IMR-90 (cell line): ENCODE results near the gene TRDMT1.

Experiments
- CEBPB ChIP-seq: IDR thresholded peaks from 2 replicates; pipeline ENCODE4 v1.6.1; 2012; ENCODE audit warnings: low read depth, low read length, improper control_type of control experiment
- CHD1 ChIP-seq: IDR thresholded peaks from 2 replicates; pipeline ENCODE4 v1.6.1; 2012; ENCODE audit warnings: low read depth, low read length, improper control_type of control experiment
- CTCF ChIP-seq: conservative IDR thresholded peaks from 2 replicates; pipeline ENCODE4 v1.5.1; 2012; ENCODE audit warnings: mild to moderate bottlenecking, low read depth, low read length, improper control_type of control experiment
- MAZ ChIP-seq: IDR thresholded peaks from 2 replicates; pipeline ENCODE4 v1.6.1; 2012; ENCODE audit warnings: low read depth, mild to moderate bottlenecking, low read length, improper control_type of control experiment, moderate library complexity, borderline replicate concordance
- MXI1 ChIP-seq: IDR thresholded peaks from 2 replicates; pipeline ENCODE4 v1.6.1; 2012; ENCODE audit warnings: low read depth, mild to moderate bottlenecking, low read length, moderate library complexity, borderline replicate concordance
- NFE2L2 ChIP-seq: fragments of 150-350 bp; IDR thresholded peaks from 2 replicates; pipeline ENCODE4 v1.6.1; 2016; ENCODE audit warnings: low read depth, mild to moderate bottlenecking, low read length
- POLR2A ChIP-seq: IDR thresholded peaks from 2 replicates; pipeline ENCODE4 v1.6.1; 2012; ENCODE audit warnings: mild to moderate bottlenecking, low read depth, low read length
- RAD21 ChIP-seq: IDR thresholded peaks from 2 replicates; pipeline ENCODE4 v1.6.1; 2012; ENCODE audit warnings: low read length, improper control_type of control experiment
- RCOR1 ChIP-seq: IDR thresholded peaks from 2 replicates; pipeline ENCODE4 v1.6.1; 2012; ENCODE audit warnings: mild to moderate bottlenecking, low read length, improper control_type of control experiment; ENCODE audit not compliant: insufficient replicate concordance
- RFX5 ChIP-seq: IDR thresholded peaks from 2 replicates; pipeline ENCODE4 v1.8.0; 2012; ENCODE audit warnings: low read depth, mild to moderate bottlenecking, low read length, moderate library complexity

DNA sequence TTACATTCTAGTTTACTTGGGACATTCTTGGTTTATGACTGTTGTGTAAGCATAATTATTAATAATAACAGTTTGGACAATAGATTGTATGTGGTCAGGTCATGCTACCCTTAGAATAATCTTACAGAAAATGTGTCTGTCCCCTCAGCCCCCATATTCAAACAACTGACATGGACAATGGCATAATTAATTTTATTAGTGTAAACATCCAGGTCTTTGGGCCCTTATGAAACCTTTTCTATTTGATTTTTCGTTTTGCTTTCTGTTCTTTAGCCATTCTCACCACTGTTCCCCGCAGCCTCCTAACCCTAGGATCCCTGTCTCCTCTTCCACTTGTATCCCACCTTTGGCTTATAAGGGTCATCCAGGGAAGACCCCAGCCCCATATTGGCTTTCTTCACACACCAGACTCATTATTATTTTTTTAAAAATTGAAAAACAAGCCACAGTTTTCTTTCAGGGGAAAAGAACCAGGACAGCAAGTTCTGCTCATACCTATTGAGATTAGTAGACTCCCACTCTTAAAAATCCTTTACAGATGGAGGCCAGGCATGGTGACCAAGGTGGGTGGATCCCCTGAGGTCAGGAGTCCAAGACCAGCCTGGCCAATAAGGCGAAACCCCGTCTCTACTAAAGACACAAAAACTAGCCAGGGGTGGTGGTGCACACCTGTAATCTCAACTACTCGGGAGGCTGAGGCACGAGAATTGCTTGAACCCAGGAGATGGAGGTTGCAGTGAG is 38.0 kb upstream of the TRDMT1 start:
- TF ChIP-seq POLR2A (no peak), CTCF (no peak), NFE2L2 (no peak), CHD1 (no peak), CEBPB (no peak), MXI1 (no peak), RCOR1 (no peak), RFX5 (no peak), MAZ (no peak), RAD21 (no peak)
